ENCODE results near the gene ADORA2A. TPM values are rescaled to one million over a fixed set of nuclear protein-coding genes. Genes with fewer than 3 reads are reported as not detected.

ADORA2A gene
- total and polyA plus RNA-seq, 2 of the 13 experiments (the other 11 are each of a cell fraction or from before 2014, with no cell fraction given) = 3.3 to 5.0 TPM

DNA sequence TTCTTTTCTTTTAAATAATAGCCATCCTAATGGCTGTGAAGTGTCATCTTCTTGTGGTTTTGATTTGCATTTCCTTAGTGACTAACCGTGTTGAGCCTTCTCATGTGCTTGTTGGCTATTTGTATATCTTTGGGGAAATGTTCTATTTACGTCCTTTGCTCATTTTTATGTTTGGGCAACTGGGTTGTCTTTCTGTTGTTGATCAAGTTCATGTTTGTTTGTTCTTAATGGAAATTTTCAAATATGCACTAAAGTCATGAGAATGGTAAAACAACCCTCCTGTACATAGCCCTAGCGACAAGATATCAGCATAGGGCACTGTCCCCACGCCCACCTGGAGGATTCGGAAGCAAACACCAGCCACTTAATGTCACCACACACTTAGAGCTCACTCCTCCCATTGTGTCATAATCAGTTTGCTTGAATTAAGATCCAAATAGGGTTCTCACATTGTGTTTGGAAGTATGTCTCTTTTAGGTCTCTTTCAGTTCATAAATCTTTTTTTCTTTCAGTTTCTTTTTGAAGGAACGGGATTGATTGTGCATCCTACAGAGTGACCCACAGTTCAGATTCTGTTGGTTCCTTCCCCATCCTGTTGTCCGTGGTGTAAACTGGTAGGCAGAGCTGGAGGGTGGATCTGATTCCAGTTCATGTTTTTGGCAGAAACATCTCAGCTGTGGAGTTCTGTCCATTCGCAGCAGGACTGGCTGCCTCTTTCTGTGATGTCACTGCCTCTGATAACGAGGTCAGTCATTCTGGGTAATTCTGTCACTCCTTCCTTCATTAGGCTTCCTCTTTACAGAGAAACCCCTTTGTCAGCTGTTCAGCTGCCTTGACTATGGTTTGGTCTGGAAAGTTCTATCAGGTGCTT, 26.4 kb upstream of the ADORA2A start (continued):
- TF ChIP-seq, protein P1, sequence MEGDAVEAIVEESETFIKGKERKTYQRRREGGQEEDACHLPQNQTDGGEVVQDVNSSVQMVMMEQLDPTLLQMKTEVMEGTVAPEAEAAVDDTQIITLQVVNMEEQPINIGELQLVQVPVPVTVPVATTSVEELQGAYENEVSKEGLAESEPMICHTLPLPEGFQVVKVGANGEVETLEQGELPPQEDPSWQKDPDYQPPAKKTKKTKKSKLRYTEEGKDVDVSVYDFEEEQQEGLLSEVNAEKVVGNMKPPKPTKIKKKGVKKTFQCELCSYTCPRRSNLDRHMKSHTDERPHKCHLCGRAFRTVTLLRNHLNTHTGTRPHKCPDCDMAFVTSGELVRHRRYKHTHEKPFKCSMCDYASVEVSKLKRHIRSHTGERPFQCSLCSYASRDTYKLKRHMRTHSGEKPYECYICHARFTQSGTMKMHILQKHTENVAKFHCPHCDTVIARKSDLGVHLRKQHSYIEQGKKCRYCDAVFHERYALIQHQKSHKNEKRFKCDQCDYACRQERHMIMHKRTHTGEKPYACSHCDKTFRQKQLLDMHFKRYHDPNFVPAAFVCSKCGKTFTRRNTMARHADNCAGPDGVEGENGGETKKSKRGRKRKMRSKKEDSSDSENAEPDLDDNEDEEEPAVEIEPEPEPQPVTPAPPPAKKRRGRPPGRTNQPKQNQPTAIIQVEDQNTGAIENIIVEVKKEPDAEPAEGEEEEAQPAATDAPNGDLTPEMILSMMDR (CRISPR knock-in tag; IDR thresholded peaks at IDR 0.05) = no peak
- no peak for TF ChIP-seq ZNF562 (CRISPR knock-in tag; IDR thresholded peaks at IDR 0.05; ENCODE audit: borderline replicate concordance)

DNA sequence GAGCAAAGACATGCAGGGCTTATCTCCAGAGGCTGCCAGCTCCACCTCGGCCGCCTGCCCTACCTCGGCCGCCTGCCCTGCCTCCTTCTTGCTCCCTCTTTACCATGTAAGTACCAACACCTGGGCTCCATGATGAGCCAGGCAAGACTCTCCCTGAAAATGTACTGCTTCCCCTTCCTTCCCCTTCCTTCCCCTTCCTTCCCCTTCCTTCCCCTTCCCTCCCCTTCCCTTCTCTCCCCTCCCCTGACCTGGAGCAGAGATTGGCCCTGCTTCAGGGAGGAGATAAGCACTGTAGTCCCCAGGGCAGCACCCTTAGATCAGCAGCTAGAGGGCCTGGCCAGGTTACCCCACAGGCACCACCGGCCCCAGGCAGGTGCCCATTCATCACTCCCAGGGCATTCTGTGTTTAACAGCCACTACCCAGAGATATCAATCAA, 25.4 kb upstream of the ADORA2A start:
- no peak overlapping the region for H3K4me2 ChIP-seq (ENCODE audit: low read depth, low read length)
- POLR2A ChIA-PET = no interaction called here
- intact Hi-C loops (cut with micrococcal nuclease; ENCODE audit: unreplicated experiment) = no loop called here

More for the DNA sequence above, 25.4 kb upstream of the ADORA2A start:
- ATAC-seq = no peak
- Histone ChIP-seq H3K27me3 (ENCODE audit: control insufficient read depth in 1 of 2, insufficient read depth in 2 of 2, low read length in 2 of 2) (no peaks in the 10 kb centered on the region), H3K27ac (ENCODE audit: extremely low read length, insufficient read depth, low read length) (no peak overlapping the region), H3K4me1 (ENCODE audit: insufficient read depth, low read length) (peaks cover 10% of the 10 kb centered on the region; the same call in 1 of the 2 replicates), H3K79me2 (ENCODE audit: insufficient read depth, low read length) (no peaks in the 10 kb centered on the region), H3K4me3 (replicated peaks in 1 of 3; ENCODE audit: insufficient read depth in 1 of 3, low read depth in 2 of 3, low read length in 3 of 3) (no peak overlapping the region), H3K36me3 (replicated peaks in 1 of 2; ENCODE audit: control insufficient read depth in 1 of 2, insufficient read depth in 2 of 2, low read length in 2 of 2) (peaks cover 20 to 70% of the 10 kb centered on the region in 2 experiments), H4K20me1 (ENCODE audit: insufficient read depth, low read length) (no peaks in the 10 kb centered on the region; the same call in 1 of the 2 replicates), H3K9ac (ENCODE audit: insufficient read depth, low read depth, low read length) (no peak overlapping the region), H2AFZ (ENCODE audit: low read length) (no peak overlapping the region), H3K9me3 (ENCODE audit: low read length) (no peaks in the 10 kb centered on the region)
- FAIRE-seq = no peak
- in situ Hi-C loops (cut with HindIII; ENCODE audit: extremely low pct_ligation_motif_present, low pct_unique_long_range_greater_than_20kb) = loop anchor here (5.0 kb wide), 1 partner anchor 40 kb away; no protein-coding TSS in a partner anchor
- CTCF ChIA-PET (ENCODE audit: low intra/inter-chr PET ratio, low total read pairs) = no interaction called here
- WGBS (ENCODE audit: low lambda C conversion rate) = 94% methylated on average over 5 of the region's 5 CpGs
- DNase-seq (ENCODE audit: low spot score) = no peak
- TF ChIP-seq, protein P2, sequence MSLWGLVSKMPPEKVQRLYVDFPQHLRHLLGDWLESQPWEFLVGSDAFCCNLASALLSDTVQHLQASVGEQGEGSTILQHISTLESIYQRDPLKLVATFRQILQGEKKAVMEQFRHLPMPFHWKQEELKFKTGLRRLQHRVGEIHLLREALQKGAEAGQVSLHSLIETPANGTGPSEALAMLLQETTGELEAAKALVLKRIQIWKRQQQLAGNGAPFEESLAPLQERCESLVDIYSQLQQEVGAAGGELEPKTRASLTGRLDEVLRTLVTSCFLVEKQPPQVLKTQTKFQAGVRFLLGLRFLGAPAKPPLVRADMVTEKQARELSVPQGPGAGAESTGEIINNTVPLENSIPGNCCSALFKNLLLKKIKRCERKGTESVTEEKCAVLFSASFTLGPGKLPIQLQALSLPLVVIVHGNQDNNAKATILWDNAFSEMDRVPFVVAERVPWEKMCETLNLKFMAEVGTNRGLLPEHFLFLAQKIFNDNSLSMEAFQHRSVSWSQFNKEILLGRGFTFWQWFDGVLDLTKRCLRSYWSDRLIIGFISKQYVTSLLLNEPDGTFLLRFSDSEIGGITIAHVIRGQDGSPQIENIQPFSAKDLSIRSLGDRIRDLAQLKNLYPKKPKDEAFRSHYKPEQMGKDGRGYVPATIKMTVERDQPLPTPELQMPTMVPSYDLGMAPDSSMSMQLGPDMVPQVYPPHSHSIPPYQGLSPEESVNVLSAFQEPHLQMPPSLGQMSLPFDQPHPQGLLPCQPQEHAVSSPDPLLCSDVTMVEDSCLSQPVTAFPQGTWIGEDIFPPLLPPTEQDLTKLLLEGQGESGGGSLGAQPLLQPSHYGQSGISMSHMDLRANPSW (CRISPR knock-in tag; IDR thresholded peaks at IDR 0.05; ENCODE audit: borderline replicate concordance) = no peak
- TF ChIP-seq, protein P3, sequence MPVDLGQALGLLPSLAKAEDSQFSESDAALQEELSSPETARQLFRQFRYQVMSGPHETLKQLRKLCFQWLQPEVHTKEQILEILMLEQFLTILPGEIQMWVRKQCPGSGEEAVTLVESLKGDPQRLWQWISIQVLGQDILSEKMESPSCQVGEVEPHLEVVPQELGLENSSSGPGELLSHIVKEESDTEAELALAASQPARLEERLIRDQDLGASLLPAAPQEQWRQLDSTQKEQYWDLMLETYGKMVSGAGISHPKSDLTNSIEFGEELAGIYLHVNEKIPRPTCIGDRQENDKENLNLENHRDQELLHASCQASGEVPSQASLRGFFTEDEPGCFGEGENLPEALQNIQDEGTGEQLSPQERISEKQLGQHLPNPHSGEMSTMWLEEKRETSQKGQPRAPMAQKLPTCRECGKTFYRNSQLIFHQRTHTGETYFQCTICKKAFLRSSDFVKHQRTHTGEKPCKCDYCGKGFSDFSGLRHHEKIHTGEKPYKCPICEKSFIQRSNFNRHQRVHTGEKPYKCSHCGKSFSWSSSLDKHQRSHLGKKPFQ (CRISPR knock-in tag; IDR thresholded peaks at IDR 0.05; ENCODE audit: insufficient replicate concordance) = no peak
- no peak for TF ChIP-seq ZNF441 (CRISPR knock-in tag; IDR thresholded peaks at IDR 0.05; ENCODE audit: borderline replicate concordance)
- no peak for TF ChIP-seq SIN3B (IDR thresholded peaks at IDR 0.05; ENCODE audit: low read length)
- no peak for TF ChIP-seq NFE2L2 (IDR thresholded peaks at IDR 0.05; ENCODE audit: low read length)
- TF ChIP-seq PCBP1 (IDR thresholded peaks at IDR 0.05; ENCODE audit: borderline replicate concordance, low read depth, low read length) = 0 out of 2 replicates have a peak, but pooled peaks have one; percentile 72
- TF ChIP-seq MTA1 (CRISPR knock-in tag; IDR thresholded peaks at IDR 0.05; ENCODE audit: borderline replicate concordance) = no peak
- TF ChIP-seq HNRNPK (IDR thresholded peaks at IDR 0.05; ENCODE audit: low read depth, low read length, poor library complexity, severe bottlenecking) = peak; percentile 94
- no TSS peak for BruUV-seq (replicated peaks)

All from HepG2 (cell line).